WTC11 (cell line): ENCODE results near the gene CYP4A22. TPM values are rescaled to one million over a fixed set of nuclear protein-coding genes. Genes with fewer than 3 reads are reported as not detected.
"Not testable (repeated sequence)": the region's sequence is repeated elsewhere in the genome, so short reads cannot be mapped to it uniquely, and the experiment has no call there.

Experiments used
- ATAC-seq: fragments of 200-7000 bp; cut with Tn5 transposase; 2 replicates; pipeline ENCODE4 v1.10.0; 2021; ENCODE audit warnings: mild to moderate bottlenecking, moderate library complexity
- CTCF ChIA-PET: fragments of 300-600 bp; sonication (Branson Sonifier 250); formaldehyde crosslinking; loops from one replicate; lab custom pipeline; 2021; ENCODE audit warnings: antibody characterized with exemption; lab: Charles Lee
- POLR2A ChIA-PET: fragments of 350-600 bp; sonication (Branson Sonifier 250); formaldehyde crosslinking; loops from one replicate; lab custom pipeline; 2021; ENCODE audit warnings: antibody characterized with exemption; lab: Charles Lee
- DNase-seq: peaks from one replicate; pipeline ENCODE4 v3.0.0; 2021; ENCODE audit warnings: low spot score
- H3K27ac Mint-ChIP-seq: 2 replicates; pipeline ENCODE4 v1.8.0; 2021; ENCODE audit warnings: mixed read lengths
- H3K27me3 Mint-ChIP-seq: 2 replicates; pipeline ENCODE4 v1.8.0; 2021; ENCODE audit warnings: low read depth, mild to moderate bottlenecking, moderate library complexity, mixed read lengths
- H3K36me3 Mint-ChIP-seq: 2 replicates; pipeline ENCODE4 v1.8.0; 2021; ENCODE audit warnings: mixed read lengths
- H3K4me1 Mint-ChIP-seq: 2 replicates; pipeline ENCODE4 v1.8.0; 2022; ENCODE audit warnings: mixed read lengths
- H3K4me3 Mint-ChIP-seq: 2 replicates; pipeline ENCODE4 v1.8.0; 2021; ENCODE audit warnings: mild to moderate bottlenecking, moderate library complexity, mixed read lengths
- H3K9me3 Mint-ChIP-seq: 2 replicates; pipeline ENCODE4 v1.8.0; 2021; ENCODE audit warnings: mixed read lengths
- CBFB ChIP-seq: sonication (generic); formaldehyde crosslinking; IDR thresholded peaks from 2 replicates; pipeline ENCODE4 v1.8.1; 2022; ENCODE audit warnings: mild to moderate bottlenecking, low read depth, missing genetic modification reagents
- CREB1 ChIP-seq: sonication (generic); formaldehyde crosslinking; IDR thresholded peaks from 2 replicates; pipeline ENCODE4 v1.8.0; 2023; ENCODE audit warnings: mild to moderate bottlenecking, missing genetic modification reagents
- ESRRA ChIP-seq: sonication (generic); formaldehyde crosslinking; IDR thresholded peaks from 2 replicates; pipeline ENCODE4 v1.8.1; 2022; ENCODE audit warnings: mild to moderate bottlenecking, missing genetic modification reagents, borderline replicate concordance
- FOXJ3 ChIP-seq: sonication (generic); formaldehyde crosslinking; IDR thresholded peaks from 2 replicates; pipeline ENCODE4 v1.9.0; 2021; ENCODE audit warnings: missing genetic modification reagents, mild to moderate bottlenecking, borderline replicate concordance
- GABPB1 ChIP-seq: sonication (generic); formaldehyde crosslinking; IDR thresholded peaks from 2 replicates; pipeline ENCODE4 v1.8.1; 2023; ENCODE audit warnings: mild to moderate bottlenecking, missing genetic modification reagents
- KAT7 ChIP-seq: sonication (generic); formaldehyde crosslinking; IDR thresholded peaks from 2 replicates; pipeline ENCODE4 v1.8.1; 2023; ENCODE audit warnings: missing genetic modification reagents, mild to moderate bottlenecking, borderline replicate concordance
- MXD4 ChIP-seq: fragments of 250-450 bp; sonication (Bioruptor Pico); IDR thresholded peaks from 2 replicates; pipeline ENCODE4 v1.8.0; 2021; ENCODE audit warnings: mild to moderate bottlenecking, moderate library complexity, borderline replicate concordance
- NR2C2 ChIP-seq: sonication (generic); formaldehyde crosslinking; IDR thresholded peaks from 2 replicates; pipeline ENCODE4 v1.8.0; 2022; ENCODE audit warnings: mild to moderate bottlenecking, missing genetic modification reagents
- OVOL2 ChIP-seq: fragments of 250-450 bp; sonication (Bioruptor Pico); IDR thresholded peaks from 2 replicates; pipeline ENCODE4 v1.9.0; 2021; ENCODE audit warnings: mild to moderate bottlenecking, borderline replicate concordance
- PRRX2 ChIP-seq: fragments of 250-450 bp; sonication (Bioruptor Pico); IDR thresholded peaks from 2 replicates; pipeline ENCODE4 v1.8.0; 2021; ENCODE audit warnings: mild to moderate bottlenecking
- SMAD4 ChIP-seq: sonication (generic); formaldehyde crosslinking; IDR thresholded peaks from 2 replicates; pipeline ENCODE4 v1.8.0; 2022; ENCODE audit warnings: mild to moderate bottlenecking, missing genetic modification reagents
- SOX15 ChIP-seq: fragments of 250-450 bp; sonication (Bioruptor Pico); IDR thresholded peaks from 2 replicates; pipeline ENCODE4 v1.9.0; 2021; ENCODE audit warnings: mild to moderate bottlenecking
- TP53 ChIP-seq: sonication (generic); formaldehyde crosslinking; IDR thresholded peaks from 2 replicates; pipeline ENCODE4 v1.8.1; 2023; ENCODE audit warnings: mild to moderate bottlenecking, missing genetic modification reagents
- ZNF232 ChIP-seq: sonication (generic); formaldehyde crosslinking; IDR thresholded peaks from 2 replicates; pipeline ENCODE4 v1.8.0; 2022; ENCODE audit warnings: mild to moderate bottlenecking, missing genetic modification reagents
- total RNA-seq: library from RNA; stranded (reverse); gene quantifications from 3 replicates; pipeline ENCODE4 v1.2.3, GENCODE V29; 2021
- TF ChIP-seq, protein P1 (sequence below): sonication (generic); formaldehyde crosslinking; IDR thresholded peaks from 2 replicates; pipeline ENCODE4 v1.8.0; 2022; ENCODE audit warnings: mild to moderate bottlenecking, missing genetic modification reagents
- TF ChIP-seq, protein P2 (sequence below): sonication (generic); formaldehyde crosslinking; IDR thresholded peaks from 2 replicates; pipeline ENCODE4 v1.8.1; 2022; ENCODE audit warnings: missing genetic modification reagents, borderline replicate concordance
- TF ChIP-seq, protein P3 (sequence below): sonication (generic); formaldehyde crosslinking; IDR thresholded peaks from 2 replicates; pipeline ENCODE4 v1.8.1; 2023; ENCODE audit warnings: mild to moderate bottlenecking, missing genetic modification reagents, borderline replicate concordance
- TF ChIP-seq, protein P4 (sequence below): fragments of 250-450 bp; sonication (Bioruptor Pico); conservative IDR thresholded peaks from 2 replicates; pipeline ENCODE4 v1.9.0; 2021; ENCODE audit warnings: mild to moderate bottlenecking
- TF ChIP-seq, protein P5 (sequence below): sonication (generic); formaldehyde crosslinking; IDR thresholded peaks from 2 replicates; pipeline ENCODE4 v1.8.1; 2023; ENCODE audit warnings: mild to moderate bottlenecking, missing genetic modification reagents
- TF ChIP-seq, protein P6 (sequence below): sonication (generic); formaldehyde crosslinking; IDR thresholded peaks from 2 replicates; pipeline ENCODE4 v1.8.1; 2022; ENCODE audit warnings: low read depth, mild to moderate bottlenecking, moderate library complexity, missing genetic modification reagents, borderline replicate concordance

Gene CYP4A22
- total RNA-seq, 1 experiment from 2014 or later = not detected

DNA sequence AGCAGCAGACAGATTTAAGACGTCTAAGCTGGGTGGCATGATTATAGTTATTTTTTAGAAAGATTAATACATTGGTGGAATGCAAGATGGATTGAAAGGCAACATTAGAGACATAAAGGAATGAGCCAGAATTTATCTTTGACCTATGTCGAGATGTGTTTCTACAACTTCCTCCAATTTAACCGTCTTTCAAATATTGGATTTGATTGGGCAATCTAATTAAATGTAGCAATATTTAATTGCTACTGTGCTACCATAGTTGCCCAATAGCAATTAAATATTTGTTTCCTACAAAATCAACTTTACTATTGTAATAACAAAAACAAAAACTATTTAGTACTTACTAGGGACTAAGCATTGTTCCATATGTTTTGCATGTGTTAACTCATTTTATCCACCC lies 30.4 kb upstream of the CYP4A22 start:
- Mint-ChIP-seq H3K4me3 (no peak overlapping the region), H3K27me3 (peaks cover 5% of the 10 kb centered on the region; the same call in 1 of the 2 replicates), H3K27ac (no peak overlapping the region), H3K36me3 (no peaks in the 10 kb centered on the region), H3K9me3 (no peaks in the 10 kb centered on the region), H3K4me1 (peaks cover 10% of the 10 kb centered on the region)
- POLR2A ChIA-PET = no interaction called here
- ATAC-seq = no peak
- TF ChIP-seq SMAD4 (CRISPR knock-in tag) (no peak), FOXJ3 (CRISPR knock-in tag) (no peak), MXD4 (no peak), CBFB (CRISPR knock-in tag) (no peak), PRRX2 (no peak), ZNF232 (no peak), TP53 (CRISPR knock-in tag) (no peak), NR2C2 (no peak), SOX15 (CRISPR knock-in tag) (no peak), CREB1 (CRISPR knock-in tag) (no peak), OVOL2 (no peak), KAT7 (CRISPR knock-in tag) (no peak), ESRRA (CRISPR knock-in tag) (no peak), GABPB1 (CRISPR knock-in tag) (no peak)
- TF ChIP-seq, protein P1, sequence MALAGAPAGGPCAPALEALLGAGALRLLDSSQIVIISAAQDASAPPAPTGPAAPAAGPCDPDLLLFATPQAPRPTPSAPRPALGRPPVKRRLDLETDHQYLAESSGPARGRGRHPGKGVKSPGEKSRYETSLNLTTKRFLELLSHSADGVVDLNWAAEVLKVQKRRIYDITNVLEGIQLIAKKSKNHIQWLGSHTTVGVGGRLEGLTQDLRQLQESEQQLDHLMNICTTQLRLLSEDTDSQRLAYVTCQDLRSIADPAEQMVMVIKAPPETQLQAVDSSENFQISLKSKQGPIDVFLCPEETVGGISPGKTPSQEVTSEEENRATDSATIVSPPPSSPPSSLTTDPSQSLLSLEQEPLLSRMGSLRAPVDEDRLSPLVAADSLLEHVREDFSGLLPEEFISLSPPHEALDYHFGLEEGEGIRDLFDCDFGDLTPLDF (CRISPR knock-in tag) = no peak
- TF ChIP-seq, protein P2, sequence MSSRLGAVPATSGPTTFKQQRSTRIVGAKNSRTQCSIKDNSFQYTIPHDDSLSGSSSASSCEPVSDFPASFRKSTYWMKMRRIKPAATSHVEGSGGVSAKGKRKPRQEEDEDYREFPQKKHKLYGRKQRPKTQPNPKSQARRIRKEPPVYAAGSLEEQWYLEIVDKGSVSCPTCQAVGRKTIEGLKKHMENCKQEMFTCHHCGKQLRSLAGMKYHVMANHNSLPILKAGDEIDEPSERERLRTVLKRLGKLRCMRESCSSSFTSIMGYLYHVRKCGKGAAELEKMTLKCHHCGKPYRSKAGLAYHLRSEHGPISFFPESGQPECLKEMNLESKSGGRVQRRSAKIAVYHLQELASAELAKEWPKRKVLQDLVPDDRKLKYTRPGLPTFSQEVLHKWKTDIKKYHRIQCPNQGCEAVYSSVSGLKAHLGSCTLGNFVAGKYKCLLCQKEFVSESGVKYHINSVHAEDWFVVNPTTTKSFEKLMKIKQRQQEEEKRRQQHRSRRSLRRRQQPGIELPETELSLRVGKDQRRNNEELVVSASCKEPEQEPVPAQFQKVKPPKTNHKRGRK = no peak
- TF ChIP-seq, protein P3, sequence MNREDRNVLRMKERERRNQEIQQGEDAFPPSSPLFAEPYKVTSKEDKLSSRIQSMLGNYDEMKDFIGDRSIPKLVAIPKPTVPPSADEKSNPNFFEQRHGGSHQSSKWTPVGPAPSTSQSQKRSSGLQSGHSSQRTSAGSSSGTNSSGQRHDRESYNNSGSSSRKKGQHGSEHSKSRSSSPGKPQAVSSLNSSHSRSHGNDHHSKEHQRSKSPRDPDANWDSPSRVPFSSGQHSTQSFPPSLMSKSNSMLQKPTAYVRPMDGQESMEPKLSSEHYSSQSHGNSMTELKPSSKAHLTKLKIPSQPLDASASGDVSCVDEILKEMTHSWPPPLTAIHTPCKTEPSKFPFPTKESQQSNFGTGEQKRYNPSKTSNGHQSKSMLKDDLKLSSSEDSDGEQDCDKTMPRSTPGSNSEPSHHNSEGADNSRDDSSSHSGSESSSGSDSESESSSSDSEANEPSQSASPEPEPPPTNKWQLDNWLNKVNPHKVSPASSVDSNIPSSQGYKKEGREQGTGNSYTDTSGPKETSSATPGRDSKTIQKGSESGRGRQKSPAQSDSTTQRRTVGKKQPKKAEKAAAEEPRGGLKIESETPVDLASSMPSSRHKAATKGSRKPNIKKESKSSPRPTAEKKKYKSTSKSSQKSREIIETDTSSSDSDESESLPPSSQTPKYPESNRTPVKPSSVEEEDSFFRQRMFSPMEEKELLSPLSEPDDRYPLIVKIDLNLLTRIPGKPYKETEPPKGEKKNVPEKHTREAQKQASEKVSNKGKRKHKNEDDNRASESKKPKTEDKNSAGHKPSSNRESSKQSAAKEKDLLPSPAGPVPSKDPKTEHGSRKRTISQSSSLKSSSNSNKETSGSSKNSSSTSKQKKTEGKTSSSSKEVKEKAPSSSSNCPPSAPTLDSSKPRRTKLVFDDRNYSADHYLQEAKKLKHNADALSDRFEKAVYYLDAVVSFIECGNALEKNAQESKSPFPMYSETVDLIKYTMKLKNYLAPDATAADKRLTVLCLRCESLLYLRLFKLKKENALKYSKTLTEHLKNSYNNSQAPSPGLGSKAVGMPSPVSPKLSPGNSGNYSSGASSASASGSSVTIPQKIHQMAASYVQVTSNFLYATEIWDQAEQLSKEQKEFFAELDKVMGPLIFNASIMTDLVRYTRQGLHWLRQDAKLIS = no peak
- TF ChIP-seq, protein P4, sequence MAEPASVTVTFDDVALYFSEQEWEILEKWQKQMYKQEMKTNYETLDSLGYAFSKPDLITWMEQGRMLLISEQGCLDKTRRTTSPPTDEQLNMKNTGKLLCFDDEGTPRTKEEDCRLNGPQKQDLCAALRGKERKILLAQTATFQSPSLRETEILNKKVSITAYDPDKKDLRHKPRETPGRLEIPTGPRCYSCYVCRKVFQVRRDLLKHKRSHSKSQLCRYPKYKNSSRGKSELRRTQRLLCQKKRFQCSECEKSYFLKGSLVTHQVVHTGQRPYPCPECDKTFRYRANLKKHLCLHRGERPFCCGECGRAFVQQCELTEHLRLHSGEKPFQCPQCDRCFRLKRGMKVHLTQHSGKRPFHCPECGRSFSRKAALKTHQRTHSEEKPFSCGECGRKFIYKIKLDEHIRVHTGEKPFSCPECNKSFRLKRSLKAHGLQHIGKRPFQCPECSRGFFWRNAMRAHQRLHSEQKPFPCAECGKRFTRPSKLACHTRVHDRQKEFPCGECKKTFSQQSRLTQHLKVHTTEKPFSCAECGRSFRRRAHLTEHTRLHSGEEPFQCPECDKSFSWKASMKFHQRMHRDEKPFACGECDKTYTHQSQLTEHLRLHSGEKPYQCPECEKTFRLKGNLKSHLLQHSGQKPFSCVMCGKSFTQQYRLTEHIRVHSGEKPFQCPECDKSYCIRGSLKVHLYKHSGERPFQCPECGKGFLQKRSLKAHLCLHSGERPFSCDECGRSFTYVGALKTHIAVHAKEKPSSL = no peak
- TF ChIP-seq, protein P5, sequence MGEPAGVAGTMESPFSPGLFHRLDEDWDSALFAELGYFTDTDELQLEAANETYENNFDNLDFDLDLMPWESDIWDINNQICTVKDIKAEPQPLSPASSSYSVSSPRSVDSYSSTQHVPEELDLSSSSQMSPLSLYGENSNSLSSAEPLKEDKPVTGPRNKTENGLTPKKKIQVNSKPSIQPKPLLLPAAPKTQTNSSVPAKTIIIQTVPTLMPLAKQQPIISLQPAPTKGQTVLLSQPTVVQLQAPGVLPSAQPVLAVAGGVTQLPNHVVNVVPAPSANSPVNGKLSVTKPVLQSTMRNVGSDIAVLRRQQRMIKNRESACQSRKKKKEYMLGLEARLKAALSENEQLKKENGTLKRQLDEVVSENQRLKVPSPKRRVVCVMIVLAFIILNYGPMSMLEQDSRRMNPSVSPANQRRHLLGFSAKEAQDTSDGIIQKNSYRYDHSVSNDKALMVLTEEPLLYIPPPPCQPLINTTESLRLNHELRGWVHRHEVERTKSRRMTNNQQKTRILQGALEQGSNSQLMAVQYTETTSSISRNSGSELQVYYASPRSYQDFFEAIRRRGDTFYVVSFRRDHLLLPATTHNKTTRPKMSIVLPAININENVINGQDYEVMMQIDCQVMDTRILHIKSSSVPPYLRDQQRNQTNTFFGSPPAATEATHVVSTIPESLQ (CRISPR knock-in tag) = no peak
- TF ChIP-seq, protein P6, sequence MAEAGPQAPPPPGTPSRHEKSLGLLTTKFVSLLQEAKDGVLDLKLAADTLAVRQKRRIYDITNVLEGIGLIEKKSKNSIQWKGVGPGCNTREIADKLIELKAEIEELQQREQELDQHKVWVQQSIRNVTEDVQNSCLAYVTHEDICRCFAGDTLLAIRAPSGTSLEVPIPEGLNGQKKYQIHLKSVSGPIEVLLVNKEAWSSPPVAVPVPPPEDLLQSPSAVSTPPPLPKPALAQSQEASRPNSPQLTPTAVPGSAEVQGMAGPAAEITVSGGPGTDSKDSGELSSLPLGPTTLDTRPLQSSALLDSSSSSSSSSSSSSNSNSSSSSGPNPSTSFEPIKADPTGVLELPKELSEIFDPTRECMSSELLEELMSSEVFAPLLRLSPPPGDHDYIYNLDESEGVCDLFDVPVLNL (CRISPR knock-in tag) = no peak
- no peak for DNase-seq
- CTCF ChIA-PET = interaction anchor here (1.1 to 1.2 kb wide), 2 partner anchors 40 to 59 kb away, joined by 3 read pairs; no protein-coding TSS in a partner anchor

DNA sequence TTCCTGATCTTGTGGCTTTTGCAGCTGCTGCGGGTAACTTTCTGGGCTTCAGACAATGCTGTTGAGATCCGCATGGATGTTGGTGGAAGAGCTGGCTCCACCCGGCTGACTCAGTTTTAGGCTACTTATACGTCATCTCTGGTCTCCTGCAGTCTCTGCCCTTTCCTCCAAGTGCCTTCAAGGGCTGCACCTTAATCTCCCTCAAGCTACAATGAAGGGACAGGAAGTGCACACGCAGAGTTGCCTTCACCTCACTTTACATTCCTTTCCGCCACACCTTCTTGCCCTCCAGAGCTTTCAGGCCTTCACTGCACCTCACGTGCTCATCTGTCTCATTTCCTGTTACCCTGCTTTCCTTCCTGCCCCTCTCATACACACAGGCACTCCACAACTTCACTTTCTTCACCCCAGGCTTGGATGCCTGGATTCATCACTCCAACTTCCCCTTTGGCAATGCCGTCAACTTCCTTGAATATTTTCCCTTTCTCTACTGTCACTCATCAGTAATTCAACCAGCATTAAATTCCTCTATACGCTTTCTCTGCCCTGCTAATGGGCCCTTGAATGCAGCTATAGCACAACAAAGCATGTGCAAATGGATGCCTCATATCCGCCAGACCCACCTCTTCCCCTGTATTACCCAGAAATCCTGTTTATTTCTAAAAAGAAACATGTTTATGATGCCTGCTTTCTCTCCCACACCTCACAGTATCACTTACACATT lies 29.2 kb upstream of the CYP4A22 start:
- DNase-seq, POLR2A ChIA-PET, H3K27me3 Mint-ChIP-seq, H3K36me3 Mint-ChIP-seq, H3K4me3 Mint-ChIP-seq, H3K9me3 Mint-ChIP-seq, H3K27ac Mint-ChIP-seq: not testable (repeated sequence)
- CTCF ChIA-PET = interaction anchor here (0.9 to 1.1 kb wide), 2 partner anchors 39 to 360 kb away, joined by 3 to 4 read pairs; no protein-coding TSS in a partner anchor
- ATAC-seq = peak; percentile 95
- peaks cover 18% of the 10 kb centered on the region for H3K4me1 Mint-ChIP-seq

DNA sequence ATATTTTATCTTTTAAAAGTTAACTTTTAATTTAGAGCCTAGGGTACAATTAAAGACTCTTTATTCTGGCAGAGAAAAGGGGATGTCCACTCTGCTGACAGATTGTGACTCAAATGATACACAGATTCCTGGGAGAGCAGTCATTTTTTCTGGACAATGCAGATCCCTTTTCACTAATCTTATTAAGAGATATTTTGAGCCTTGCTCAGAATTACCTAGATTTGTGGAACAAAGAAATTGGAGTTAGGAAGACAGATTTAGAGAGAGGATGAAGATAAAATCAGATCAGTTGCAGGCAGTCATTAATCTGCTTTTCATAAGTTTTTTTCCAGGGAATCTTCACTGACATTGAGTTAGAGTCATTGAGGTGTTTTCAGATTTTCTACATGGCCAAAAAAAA lies 27.8 kb upstream of the CYP4A22 start:
- POLR2A ChIA-PET, DNase-seq, H3K36me3 Mint-ChIP-seq, H3K27me3 Mint-ChIP-seq, H3K27ac Mint-ChIP-seq, ATAC-seq, CTCF ChIA-PET, H3K4me3 Mint-ChIP-seq, H3K9me3 Mint-ChIP-seq: not testable (repeated sequence)
- peaks cover 23% of the 10 kb centered on the region for H3K4me1 Mint-ChIP-seq
